HepG2 (cell line): Measurements from ENCODE around the gene ADH4. TPM values are rescaled to one million over a fixed set of nuclear protein-coding genes. Genes with fewer than 3 reads are reported as not detected.

ENCODE experiments used
- ATAC-seq: fragments of 200-7000 bp; cut with Tn5 transposase; 3 replicates; pipeline ENCODE4 v1.9.1; 2020; ENCODE audit warnings: mild to moderate bottlenecking, moderate library complexity
- BruUV-seq: library from RNA; stranded (reverse); fragments of 400-500 nt; replicated peaks from 2 replicates; lab custom pipeline; 2021; lab: Mats Ljungman, UMichigan
- CTCF ChIA-PET: fragments of 300-600 bp; formaldehyde crosslinking; extraction: SDS; loops from one replicate; lab custom pipeline; 2021; ENCODE audit warnings: low total read pairs, inconsistent platforms, low intra/inter-chr PET ratio; lab: Yijun Ruan, JAX
- POLR2A ChIA-PET: fragments of 350-600 bp; sonication (Branson Sonifier 250); formaldehyde crosslinking; loops from one replicate; lab custom pipeline; 2020; ENCODE audit warnings: antibody characterized with exemption, inconsistent platforms; lab: Yijun Ruan, JAX
- DNase-seq: peaks from one replicate; pipeline ENCODE4 v3.0.0-alpha.2; 2015; ENCODE audit warnings: low spot score
- FAIRE-seq: peaks from 3 replicates; lab custom pipeline; 2011; peaks lifted over from hg19 to GRCh38; lab: Jason Lieb, UNC
- H2AFZ ChIP-seq: one replicate; pipeline ENCODE4 v1.6.1; 2011; ENCODE audit warnings: low read length, inconsistent platforms
- H3K27ac ChIP-seq: fragments of 300-600 bp; 3 replicates; pipeline ENCODE4 v1.8.0; 2011; ENCODE audit warnings: mixed run types, mild to moderate bottlenecking, mixed read lengths, low read length, inconsistent platforms; ENCODE audit not compliant: insufficient read depth; ENCODE audit errors: extremely low read length
- H3K27me3 ChIP-seq, 2 experiments: fragments of 200-600 bp in 1 of 2; 2 replicates in 1 of 2; 3 replicates in 1 of 2; pipeline versions ENCODE4 v1.6.0 to v1.8.0; 2011; ENCODE audit warnings: low read length in 2 of 2, mild to moderate bottlenecking in 2 of 2, moderate library complexity in 2 of 2, inconsistent platforms in 1 of 2; ENCODE audit not compliant: insufficient read depth in 2 of 2, control insufficient read depth in 1 of 2
- H3K36me3 ChIP-seq, 2 experiments: fragments of 200-600 bp in 1 of 2; replicated peaks in 1 of 2; 2 replicates in 1 of 2; 3 replicates in 1 of 2; pipeline versions ENCODE4 v1.5.1 to v1.8.0; 2011; ENCODE audit warnings: low read length in 2 of 2, inconsistent platforms in 1 of 2; ENCODE audit not compliant: insufficient read depth in 2 of 2, control insufficient read depth in 1 of 2
- H3K4me1 ChIP-seq: 2 replicates; pipeline ENCODE4 v1.5.1; 2012; ENCODE audit warnings: low read length, inconsistent platforms; ENCODE audit not compliant: insufficient read depth
- H3K4me2 ChIP-seq: 2 replicates; pipeline ENCODE4 v1.6.0; 2011; ENCODE audit warnings: low read depth, low read length, inconsistent platforms
- H3K4me3 ChIP-seq, 3 experiments: fragments of 200-600 bp in 1 of 3; sonication (generic), shearing (Covaris generic) in 1 of 3; replicated peaks in 1 of 3; 2 replicates each; pipeline ENCODE4 v1.5.1; 2011 to 2016; ENCODE audit warnings: low read length in 3 of 3, inconsistent platforms in 2 of 3, low read depth in 2 of 3, mild to moderate bottlenecking in 2 of 3, control low read depth in 1 of 3, mixed read lengths in 1 of 3; ENCODE audit not compliant: insufficient read depth in 1 of 3
- H3K79me2 ChIP-seq: one replicate; pipeline ENCODE4 v1.6.1; 2011; ENCODE audit warnings: low read length, inconsistent platforms; ENCODE audit not compliant: insufficient read depth
- H3K9ac ChIP-seq: 2 replicates; pipeline ENCODE4 v1.6.0; 2011; ENCODE audit warnings: mild to moderate bottlenecking, low read depth, low read length, inconsistent platforms; ENCODE audit not compliant: insufficient read depth
- H3K9me3 ChIP-seq: 2 replicates; pipeline ENCODE4 v1.5.1; 2012; ENCODE audit warnings: mild to moderate bottlenecking, low read length
- H4K20me1 ChIP-seq: 2 replicates; pipeline ENCODE4 v1.6.0; 2011; ENCODE audit warnings: inconsistent platforms, mild to moderate bottlenecking, low read length, moderate library complexity; ENCODE audit not compliant: insufficient read depth
- ARNT2 ChIP-seq: sonication (generic); formaldehyde crosslinking; IDR thresholded peaks from 2 replicates; pipeline ENCODE4 v1.8.0; 2022; ENCODE audit warnings: mild to moderate bottlenecking, low read depth, missing genetic modification reagents, moderate library complexity
- DMAP1 ChIP-seq: IDR thresholded peaks from 2 replicates; pipeline ENCODE4 v1.6.1; 2016
- GZF1 ChIP-seq: sonication (generic); formaldehyde crosslinking; IDR thresholded peaks from 2 replicates; pipeline ENCODE4 v1.5.1; 2020; ENCODE audit warnings: mild to moderate bottlenecking, missing genetic modification reagents
- HNF4A ChIP-seq: sonication (generic); formaldehyde crosslinking; IDR thresholded peaks from 2 replicates; pipeline ENCODE4 v1.4.0; 2020; ENCODE audit warnings: missing genetic modification reagents
- HOXA5 ChIP-seq: sonication (generic); formaldehyde crosslinking; IDR thresholded peaks from 2 replicates; pipeline ENCODE4 v1.4.0; 2020; ENCODE audit warnings: missing genetic modification reagents
- NFE2L2 ChIP-seq: fragments of 150-350 bp; IDR thresholded peaks from 2 replicates; pipeline ENCODE4 v1.6.1; 2014; ENCODE audit warnings: low read length
- NONO ChIP-seq, 2 experiments: fragments of 450-650 bp in 1 of 2; sonication (generic) in 1 of 2; formaldehyde crosslinking in 1 of 2; IDR thresholded peaks in 1 of 2; conservative IDR thresholded peaks in 1 of 2; 2 replicates each; pipeline versions ENCODE4 v1.6.1 to v1.8.0; 2017 to 2022; ENCODE audit warnings: mild to moderate bottlenecking in 1 of 2, missing genetic modification reagents in 1 of 2, moderate library complexity in 1 of 2
- STAG1 ChIP-seq: sonication (generic); formaldehyde crosslinking; IDR thresholded peaks from 2 replicates; pipeline ENCODE4 v1.4.0; 2020; ENCODE audit warnings: missing genetic modification reagents
- TCF12 ChIP-seq, 2 experiments: fragments of 450-650 bp in 1 of 2; sonication (generic) in 1 of 2; formaldehyde crosslinking in 1 of 2; IDR thresholded peaks; 2 replicates each; pipeline versions ENCODE4 v1.6.1 to v1.8.0; 2017 to 2022; ENCODE audit warnings: antibody characterized with exemption in 1 of 2, mild to moderate bottlenecking in 1 of 2, missing genetic modification reagents in 1 of 2, moderate library complexity in 1 of 2
- THAP7 ChIP-seq: sonication (generic); formaldehyde crosslinking; IDR thresholded peaks from 2 replicates; pipeline ENCODE4 v1.8.1; 2023; ENCODE audit warnings: mild to moderate bottlenecking, missing genetic modification reagents
- ZBTB1 ChIP-seq: sonication (generic); formaldehyde crosslinking; IDR thresholded peaks from 2 replicates; pipeline ENCODE4 v1.4.0; 2020; ENCODE audit warnings: missing genetic modification reagents, borderline replicate concordance
- ZBTB2 ChIP-seq: sonication (generic); formaldehyde crosslinking; IDR thresholded peaks from 2 replicates; pipeline ENCODE4 v1.8.0; 2022; ENCODE audit warnings: low read depth, missing genetic modification reagents
- WGBS: methylation state at CpG from one replicate; pipeline ENCODE4 v1.1.6; 2017; ENCODE audit warnings: low lambda C conversion rate; 5-methylcytosine and 5-hydroxymethylcytosine counted together
- in situ Hi-C: cut with HindIII; loops from 2 replicates; pipeline ENCODE4 v1.10.0; 2017; ENCODE audit warnings: low pct_unique_long_range_greater_than_20kb; ENCODE audit not compliant: extremely low pct_ligation_motif_present
- intact Hi-C: fragments of 100-400 bp; cut with micrococcal nuclease; formaldehyde crosslinking; loops from one replicate; pipeline ENCODE4 v1.10.0; 2022; ENCODE audit not compliant: unreplicated experiment
- polyA plus RNA-seq, 8 experiments: library from polyadenylated mRNA; depleted of rRNA in 3 of 8; stranded (reverse) in 7 of 8; unstranded in 1 of 8; fragments of >200 nt; fragmentation: Illumina TruSeq in 4 of 8; extraction: Trizol in 4 of 8; gene quantifications; 2 replicates each; pipeline versions ENCODE4 v1.2.1 to v1.2.3, GENCODE V29; 2011 to 2016; ENCODE audit warnings: low read depth in 4 of 8, missing spikeins in 1 of 8, mixed read lengths in 1 of 8; ENCODE audit not compliant: insufficient read depth in 1 of 8
- total RNA-seq, 5 experiments: library from RNA; depleted of rRNA; stranded (reverse); fragments of >200 nt; fragmentation: Illumina TruSeq; extraction: Trizol; gene quantifications; 2 replicates each; pipeline ENCODE4 v1.2.3, GENCODE V29; 2016; ENCODE audit warnings: low read depth in 1 of 5
- TF ChIP-seq, protein P1 (sequence below): fragments of 450-650 bp; IDR thresholded peaks from 2 replicates; pipeline ENCODE4 v1.6.1; 2017

ADH4 gene
- total and polyA plus RNA-seq, 2 of the 13 experiments (the other 11 are each of a cell fraction or from before 2014, with no cell fraction given) = 24.3 to 31.1 TPM

DNA sequence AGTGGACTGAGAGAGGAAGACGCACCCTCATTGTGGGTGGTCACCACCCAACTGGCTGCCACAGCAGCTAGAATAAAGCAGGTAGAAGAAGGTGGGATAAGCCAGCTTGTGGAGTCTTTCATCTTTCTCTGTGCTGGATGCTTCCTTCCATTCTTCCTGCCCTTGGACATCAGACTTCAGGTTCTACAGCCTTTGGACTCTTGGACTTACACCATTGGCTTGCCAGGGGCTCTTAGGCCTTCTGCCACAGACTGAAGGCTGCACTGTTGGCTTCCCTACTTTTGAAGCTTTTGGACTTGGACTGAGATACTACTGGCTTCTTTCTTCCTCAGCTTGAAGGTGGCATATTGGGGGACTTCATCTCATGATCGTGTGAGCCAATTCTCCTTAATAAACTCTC, 41.5 kb upstream of the ADH4 start:
- no peak for ATAC-seq
- intact Hi-C loops = no loop called here
- WGBS = 81% methylated on average over 2 of the region's 2 CpGs
- H3K4me1 ChIP-seq = no peaks in the 10 kb centered on the region
- H3K4me3 ChIP-seq = no peak overlapping the region
- no peaks in the 10 kb centered on the region for H3K79me2 ChIP-seq
- H2AFZ ChIP-seq = no peak overlapping the region
- no peaks in the 10 kb centered on the region for H3K27me3 ChIP-seq
- FAIRE-seq = no peak
- TF ChIP-seq ZBTB1 (CRISPR knock-in tag) = no peak
- TF ChIP-seq HNF4A (CRISPR knock-in tag) = 0 out of 2 replicates have a peak, but pooled peaks have one; percentile 18
- no peak for DNase-seq
- 0 out of 2 replicates have a peak, but pooled peaks cover 5% of the 10 kb centered on the region for H3K9me3 ChIP-seq
- H3K4me2 ChIP-seq = no peak overlapping the region
- no TSS peak for BruUV-seq
- in situ Hi-C loops = no loop called here
- no peak overlapping the region for H3K27ac ChIP-seq
- POLR2A ChIA-PET = no interaction called here
- H4K20me1 ChIP-seq = no peaks in the 10 kb centered on the region
- H3K36me3 ChIP-seq = no peaks in the 10 kb centered on the region
- CTCF ChIA-PET = no interaction called here
- no peak overlapping the region for H3K9ac ChIP-seq

DNA sequence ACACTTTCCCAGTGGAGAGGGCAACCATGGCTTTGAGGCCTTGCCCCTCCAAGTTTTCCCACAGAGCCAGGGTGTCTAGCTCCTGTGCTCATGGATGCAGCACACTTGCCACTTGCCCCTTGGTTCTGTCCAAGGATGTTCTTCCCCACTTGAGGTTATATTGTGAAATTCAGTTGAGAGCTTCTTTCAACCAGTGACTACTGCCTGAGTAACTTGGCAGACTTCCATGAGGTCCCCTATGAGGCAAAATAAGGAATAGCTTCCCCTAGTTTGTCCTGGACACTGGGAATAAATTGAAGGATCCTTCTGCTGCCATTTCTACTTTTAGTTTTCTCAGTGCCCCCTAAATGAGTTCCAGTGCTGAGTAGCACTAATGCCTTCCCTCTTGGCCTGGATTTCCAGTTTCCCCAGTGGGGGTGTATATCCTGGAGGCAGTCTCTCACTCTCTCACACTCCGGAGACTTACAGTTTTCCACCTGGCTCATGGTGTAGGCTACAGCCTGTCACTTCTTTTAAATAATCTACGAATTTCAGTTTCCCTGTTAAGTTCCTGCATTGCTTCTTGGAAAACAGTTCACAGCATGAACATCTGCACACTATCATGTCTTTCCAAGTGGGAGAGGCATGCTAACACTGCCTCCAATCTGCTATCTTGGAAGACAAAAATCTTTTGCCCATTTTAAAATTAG, 36.4 kb upstream of the ADH4 start:
- no peak for DNase-seq
- Histone ChIP-seq H3K4me3 (no peak overlapping the region), H3K79me2 (no peaks in the 10 kb centered on the region), H4K20me1 (no peaks in the 10 kb centered on the region), H3K9me3 (peaks cover 13% of the 10 kb centered on the region; the same call in 1 of the 2 replicates), H3K27ac (no peak overlapping the region), H3K27me3 (no peaks in the 10 kb centered on the region), H3K4me1 (peaks cover 9% of the 10 kb centered on the region; the same call in 1 of the 2 replicates), H3K9ac (no peak overlapping the region), H3K4me2 (no peak overlapping the region), H2AFZ (no peak overlapping the region), H3K36me3 (no peaks in the 10 kb centered on the region)
- no TSS peak for BruUV-seq
- ChIA-PET POLR2A (interaction anchor here (1.1 kb wide), 1 partner anchor 20 kb away, joined by 3 read pairs; no protein-coding TSS in a partner anchor), CTCF (no interaction called here)
- intact Hi-C loops = no loop called here
- no peak for FAIRE-seq
- in situ Hi-C loops = no loop called here
- no peak for ATAC-seq
- WGBS = 84% methylated on average over 2 of the region's 2 CpGs
- TF ChIP-seq NONO (IDR thresholded peaks at IDR 0.05) (no peak), NONO (CRISPR knock-in tag; conservative IDR thresholded peaks at IDR 0.05) (no peak), ARNT2 (no peak), DMAP1 (CRISPR knock-in tag) (no peak), NFE2L2 (no peak), GZF1 (CRISPR knock-in tag) (no peak), TCF12 (IDR thresholded peaks at IDR 0.05) (no peak), TCF12 (CRISPR knock-in tag; IDR thresholded peaks at IDR 0.05) (no peak), ZBTB2 (CRISPR knock-in tag) (no peak), STAG1 (no peak), HOXA5 (no peak), THAP7 (CRISPR knock-in tag) (no peak)
- TF ChIP-seq, protein P1, sequence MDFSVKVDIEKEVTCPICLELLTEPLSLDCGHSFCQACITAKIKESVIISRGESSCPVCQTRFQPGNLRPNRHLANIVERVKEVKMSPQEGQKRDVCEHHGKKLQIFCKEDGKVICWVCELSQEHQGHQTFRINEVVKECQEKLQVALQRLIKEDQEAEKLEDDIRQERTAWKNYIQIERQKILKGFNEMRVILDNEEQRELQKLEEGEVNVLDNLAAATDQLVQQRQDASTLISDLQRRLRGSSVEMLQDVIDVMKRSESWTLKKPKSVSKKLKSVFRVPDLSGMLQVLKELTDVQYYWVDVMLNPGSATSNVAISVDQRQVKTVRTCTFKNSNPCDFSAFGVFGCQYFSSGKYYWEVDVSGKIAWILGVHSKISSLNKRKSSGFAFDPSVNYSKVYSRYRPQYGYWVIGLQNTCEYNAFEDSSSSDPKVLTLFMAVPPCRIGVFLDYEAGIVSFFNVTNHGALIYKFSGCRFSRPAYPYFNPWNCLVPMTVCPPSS = no peak
